ENCODE data around the gene TMSB4X.

DNA sequence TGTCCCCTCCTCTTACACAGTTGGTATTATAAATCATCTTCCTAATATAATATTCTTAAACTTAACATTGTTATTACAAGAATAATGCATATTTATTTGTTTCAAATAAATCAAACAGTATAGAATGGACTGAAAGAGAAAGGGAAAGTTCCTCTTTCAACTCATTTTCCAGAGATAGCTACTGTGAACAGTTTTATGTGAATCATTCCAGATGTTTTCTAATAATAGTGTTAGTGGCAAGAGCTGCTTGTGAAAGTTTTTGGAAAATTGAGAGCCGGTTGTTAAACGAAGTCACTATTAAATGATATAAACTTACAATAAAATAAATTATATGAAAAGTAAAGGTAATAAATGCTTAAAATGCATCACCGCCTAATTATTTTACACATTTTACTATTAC is 14.6 kb downstream of the TMSB4X start:
- TF ChIP-seq CTCF (IDR thresholded peaks at IDR 0.05) (no peak), EP300 (IDR thresholded peaks at IDR 0.05) (no peak)

All from tibial nerve (tissue), 4 donors.